DLD1 (cell line): ENCODE results near the gene PIP5K1B.
"Not testable (repeated sequence)": the region's sequence is repeated elsewhere in the genome, so short reads cannot be mapped to it uniquely, and the experiment has no call there.

ENCODE experiments used
- in situ Hi-C: cut with HindIII; loops from 2 replicates; pipeline ENCODE4 v1.10.0; 2017; ENCODE audit warnings: low sequenced_read_pairs

Gene PIP5K1B, protein sequence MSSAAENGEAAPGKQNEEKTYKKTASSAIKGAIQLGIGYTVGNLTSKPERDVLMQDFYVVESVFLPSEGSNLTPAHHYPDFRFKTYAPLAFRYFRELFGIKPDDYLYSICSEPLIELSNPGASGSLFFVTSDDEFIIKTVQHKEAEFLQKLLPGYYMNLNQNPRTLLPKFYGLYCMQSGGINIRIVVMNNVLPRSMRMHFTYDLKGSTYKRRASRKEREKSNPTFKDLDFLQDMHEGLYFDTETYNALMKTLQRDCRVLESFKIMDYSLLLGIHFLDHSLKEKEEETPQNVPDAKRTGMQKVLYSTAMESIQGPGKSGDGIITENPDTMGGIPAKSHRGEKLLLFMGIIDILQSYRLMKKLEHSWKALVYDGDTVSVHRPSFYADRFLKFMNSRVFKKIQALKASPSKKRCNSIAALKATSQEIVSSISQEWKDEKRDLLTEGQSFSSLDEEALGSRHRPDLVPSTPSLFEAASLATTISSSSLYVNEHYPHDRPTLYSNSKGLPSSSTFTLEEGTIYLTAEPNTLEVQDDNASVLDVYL

GRCh38 chr9:68704814-68705530 lies at the start of gene PIP5K1B:
TSS of gene PIP5K1B (plus strand) at chr9:68705240. CDS start at chr9:68822615, 117,375 bp downstream.
- in situ Hi-C loops: no loop called here

GRCh38 chr9:68664036-68664435 lies 41.0 kb upstream of the PIP5K1B start:
- in situ Hi-C loops: no loop called here

GRCh38 chr9:68668127-68668526 lies 36.9 kb upstream of the PIP5K1B start:
- in situ Hi-C loops: no loop called here

DNA sequence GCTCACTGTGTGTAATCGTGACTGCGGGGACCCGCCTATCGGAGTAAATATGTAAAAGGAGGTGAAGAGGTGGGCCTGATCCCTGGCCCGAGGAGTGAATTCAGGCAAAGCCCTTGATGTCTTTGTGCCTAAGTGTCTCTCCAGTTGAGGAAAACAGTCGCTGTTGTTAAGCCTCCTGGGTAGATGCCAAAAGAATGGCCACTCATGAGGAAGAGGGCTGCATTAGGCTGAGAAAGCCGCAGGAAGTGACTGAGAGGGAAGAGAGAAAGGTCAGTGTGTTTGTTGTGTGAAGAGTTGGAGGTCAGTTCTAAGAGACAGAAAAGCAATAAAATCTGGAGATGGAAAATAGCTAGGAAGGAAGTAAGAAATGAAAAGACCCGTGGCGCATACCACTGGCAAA lies 35.8 kb upstream of the PIP5K1B start:
- in situ Hi-C loops: no loop called here

- in situ Hi-C loops: no loop called here
Measured at GRCh38 chr9:68672215-68672614, 32.8 kb upstream of the PIP5K1B start.

DNA sequence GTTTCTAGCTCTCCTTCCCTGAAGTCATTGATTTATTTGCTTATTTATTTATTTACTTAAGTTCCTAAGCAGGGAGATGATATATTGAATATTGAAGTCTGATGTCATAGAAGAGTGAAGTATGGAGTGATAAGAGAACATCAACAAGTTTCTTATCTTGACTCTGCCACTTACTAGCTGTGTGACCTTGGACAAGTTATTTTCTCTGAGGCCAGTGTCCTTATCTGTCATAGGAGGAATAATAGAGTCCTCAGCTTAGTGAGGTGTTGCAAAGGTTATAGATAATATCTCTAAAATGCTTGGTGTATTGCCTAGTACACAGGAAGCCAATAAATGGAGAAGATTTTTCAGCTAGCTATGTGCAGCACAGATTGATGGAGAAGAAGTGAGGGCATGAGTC lies 32.4 kb upstream of the PIP5K1B start:
- in situ Hi-C loops: no loop called here

- in situ Hi-C loops: no loop called here
Measured at GRCh38 chr9:68678430-68678829, 26.6 kb upstream of the PIP5K1B start.

DNA sequence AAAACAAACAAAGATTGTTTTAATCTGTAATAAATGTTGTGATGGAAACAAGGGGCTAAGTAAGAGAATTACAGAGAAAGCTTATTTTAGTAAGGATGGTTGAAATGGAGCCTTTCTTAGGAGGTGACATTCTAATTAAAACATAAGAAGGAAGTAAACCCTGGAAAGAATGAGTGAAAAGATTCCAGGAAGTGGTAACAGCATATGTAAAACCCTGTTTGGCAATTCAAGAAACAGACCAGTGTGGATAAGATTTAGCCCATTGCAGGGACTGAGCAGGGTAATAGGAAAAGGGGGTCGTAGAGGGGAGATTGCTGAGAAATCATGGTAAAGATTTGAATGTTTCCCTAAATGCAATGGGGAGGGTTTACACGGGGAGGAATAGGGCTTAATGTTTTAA lies 21.6 kb upstream of the PIP5K1B start:
- in situ Hi-C loops: no loop called here

GRCh38 chr9:68685213-68685612 lies 19.8 kb upstream of the PIP5K1B start:
- in situ Hi-C loops: no loop called here

GRCh38 chr9:68685770-68686169 lies 19.3 kb upstream of the PIP5K1B start:
- in situ Hi-C loops: no loop called here

DNA sequence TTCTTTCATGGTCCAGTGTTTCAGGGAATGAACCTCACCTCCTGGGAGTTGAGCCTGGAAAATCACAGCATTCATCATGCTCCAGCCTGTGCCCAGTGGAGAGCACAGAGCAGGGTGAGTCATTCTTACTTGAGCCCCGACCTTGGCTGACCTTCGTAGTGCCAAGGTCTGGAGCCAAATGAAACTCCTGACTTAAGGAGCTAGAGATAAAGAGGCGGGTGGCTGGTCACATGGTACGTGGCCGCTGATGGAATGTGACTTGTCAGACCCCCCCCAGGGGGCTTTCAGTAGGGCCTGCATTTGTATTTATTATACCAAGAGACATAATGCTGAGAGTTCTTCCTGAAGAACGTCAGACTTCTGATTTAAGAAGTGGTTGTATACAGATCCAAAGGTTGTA lies 15.0 kb upstream of the PIP5K1B start:
- in situ Hi-C loops: no loop called here

GRCh38 chr9:68692519-68692918 lies 12.5 kb upstream of the PIP5K1B start:
- in situ Hi-C loops: no loop called here

DNA sequence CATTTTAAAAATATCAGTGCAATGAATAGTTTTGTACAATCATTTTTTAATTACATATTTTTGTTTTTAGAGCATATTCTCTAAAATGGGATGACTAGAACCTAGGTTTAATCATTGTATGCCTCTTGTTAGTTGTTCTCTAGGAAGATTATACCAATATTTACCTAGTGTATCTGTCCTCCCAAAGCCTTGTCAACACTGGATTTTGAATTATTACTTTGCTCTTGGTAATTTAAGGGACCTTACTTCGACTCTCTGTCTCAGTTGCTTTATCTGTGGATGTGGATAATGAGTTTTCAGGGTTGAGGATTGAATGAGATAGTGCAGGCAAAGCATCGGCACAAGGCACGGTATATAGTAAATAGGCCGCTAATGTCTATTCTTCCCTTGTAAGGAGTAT lies 10.9 kb upstream of the PIP5K1B start:
- in situ Hi-C loops: no loop called here

- in situ Hi-C loops: no loop called here
Measured at GRCh38 chr9:68697851-68698250, 7.2 kb upstream of the PIP5K1B start.

- in situ Hi-C loops: no loop called here
Measured at GRCh38 chr9:68698943-68699509, 6.0 kb upstream of the PIP5K1B start.

DNA sequence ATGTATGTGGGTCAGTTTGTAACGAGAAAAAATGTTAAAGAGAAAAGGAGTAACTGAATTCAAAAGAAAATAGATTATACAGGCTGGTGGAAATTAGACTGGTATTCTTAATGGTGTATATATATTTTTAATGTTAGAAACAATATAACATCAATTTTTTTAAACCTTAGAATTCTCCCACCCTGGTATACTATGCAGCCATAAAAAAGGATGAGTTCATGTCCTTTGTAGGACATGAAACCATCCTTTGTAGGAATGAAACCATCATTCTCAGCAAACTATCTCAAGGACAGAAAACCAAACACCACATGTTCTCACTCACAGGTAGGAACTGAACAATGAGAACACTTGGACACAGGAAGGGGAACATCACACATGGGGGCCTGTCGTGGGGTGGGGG lies 5.4 kb upstream of the PIP5K1B start:
- in situ Hi-C loops: not testable (repeated sequence)

DNA sequence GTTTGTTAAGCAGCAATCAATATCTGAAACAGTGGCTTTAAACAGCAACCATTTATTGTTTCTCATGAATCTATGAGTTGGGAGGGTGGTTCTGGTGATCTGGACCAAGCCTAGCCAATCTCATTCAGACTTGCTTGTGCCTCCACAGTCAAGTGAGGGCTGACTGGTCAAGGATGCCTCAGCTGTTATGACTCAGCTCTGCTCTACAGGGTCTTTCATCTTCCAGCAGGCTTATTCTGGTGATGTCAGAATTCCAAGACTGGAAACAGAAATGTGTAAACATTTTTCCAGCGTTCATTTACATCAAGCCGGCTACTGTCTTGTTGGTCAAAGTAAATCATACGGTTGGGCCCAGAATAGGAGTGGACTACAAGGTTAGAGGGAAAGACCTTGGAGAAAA lies 2.5 kb upstream of the PIP5K1B start:
- in situ Hi-C loops: no loop called here

DNA sequence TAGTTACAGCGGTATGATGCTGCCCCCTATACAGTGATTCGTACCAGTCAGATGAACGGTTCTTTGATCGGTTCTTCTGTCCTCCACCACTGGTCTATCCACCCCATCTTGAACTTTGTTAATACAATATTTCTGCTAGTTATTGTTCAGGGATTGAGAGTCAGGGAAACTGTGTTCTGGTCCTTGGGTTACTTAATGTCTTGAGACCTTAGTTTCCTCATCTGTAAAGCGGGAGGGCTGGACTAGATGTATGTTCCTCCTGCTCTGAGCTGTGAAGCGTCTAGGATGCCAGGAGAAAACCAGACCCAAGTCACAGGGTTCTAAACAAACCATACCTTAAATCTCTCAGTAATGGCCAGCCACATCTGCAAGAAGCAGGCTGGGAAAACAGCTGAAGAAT lies 1.4 kb upstream of the PIP5K1B start:
- in situ Hi-C loops: no loop called here

DNA sequence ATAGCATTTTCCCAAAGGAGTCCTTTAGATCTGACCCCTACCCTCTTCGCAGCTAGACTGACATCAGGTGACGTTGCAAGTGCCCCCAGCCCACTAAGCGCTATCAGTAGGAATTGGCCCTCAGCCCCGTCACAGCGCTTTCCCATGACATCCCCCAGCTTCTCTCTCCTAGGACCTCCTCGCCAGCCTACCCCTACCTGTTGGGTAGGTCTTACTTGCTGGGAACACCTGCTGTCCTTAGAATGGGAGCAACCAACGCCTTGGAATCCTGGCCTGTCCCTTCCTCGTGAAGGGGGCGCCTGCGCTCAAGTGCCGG lies 584 bp upstream of the PIP5K1B start:
- in situ Hi-C loops: no loop called here

- in situ Hi-C loops: no loop called here
Measured at GRCh38 chr9:68705531-68706362, 707 bp downstream of the PIP5K1B start.
